CD8-positive, alpha-beta memory T cell (primary cell): ENCODE results near the gene UNKL. TPM values are rescaled to one million over a fixed set of nuclear protein-coding genes. Genes with fewer than 3 reads are reported as not detected.

Experiments used
- CTCF ChIA-PET: fragments of 350-600 bp; sonication (Branson Sonifier 250); formaldehyde crosslinking; loops from one replicate; lab custom pipeline; 2021; ENCODE audit warnings: antibody characterized with exemption; lab: Charles Lee
- POLR2A ChIA-PET: fragments of 350-600 bp; sonication (Branson Sonifier 250); formaldehyde crosslinking; loops from one replicate; lab custom pipeline; 2021; ENCODE audit warnings: antibody characterized with exemption; lab: Charles Lee
- DNase-seq, 5 donors: peaks; one replicate each; pipeline versions ENCODE4 v3.0.0 to v3.0.0-alpha.2; 2020 to 2022; ENCODE audit warnings: mixed read lengths in 1 of 5
- H3K27ac ChIP-seq: one replicate; pipeline ENCODE4 v1.7.0; 2013; ENCODE audit warnings: low read depth, mild to moderate bottlenecking, low read length, moderate library complexity
- H3K27me3 ChIP-seq: 2 replicates; pipeline ENCODE4 v1.7.0; 2013; ENCODE audit warnings: low read length, mild to moderate bottlenecking; ENCODE audit not compliant: insufficient read depth, poor library complexity, severe bottlenecking
- H3K36me3 ChIP-seq: 2 replicates; pipeline ENCODE4 v1.7.0; 2013; ENCODE audit warnings: mild to moderate bottlenecking, low read length, moderate library complexity; ENCODE audit not compliant: insufficient read depth
- H3K4me1 ChIP-seq: 2 replicates; pipeline ENCODE4 v1.7.0; 2013; ENCODE audit warnings: mild to moderate bottlenecking, low read length, moderate library complexity; ENCODE audit not compliant: insufficient read depth
- H3K4me3 ChIP-seq: 2 replicates; pipeline ENCODE4 v1.7.0; 2013; ENCODE audit warnings: mild to moderate bottlenecking, low read length
- H3K9me3 ChIP-seq: 2 replicates; pipeline ENCODE4 v1.7.0; 2013; ENCODE audit warnings: mild to moderate bottlenecking, low read length
- H3K27ac Mint-ChIP-seq, 8 donors: one replicate each; pipeline ENCODE4 v1.8.0; 2020 to 2021; ENCODE audit warnings: mixed read lengths in 8 of 8, mild to moderate bottlenecking in 6 of 8, inconsistent platforms in 3 of 8, moderate library complexity in 3 of 8
- H3K27me3 Mint-ChIP-seq, 2 donors: one replicate each; pipeline ENCODE4 v1.8.0; 2020 to 2021; ENCODE audit warnings: mixed read lengths in 2 of 2, mild to moderate bottlenecking in 1 of 2, moderate library complexity in 1 of 2
- H3K36me3 Mint-ChIP-seq, 3 donors: one replicate each; pipeline ENCODE4 v1.8.0; 2020 to 2021; ENCODE audit warnings: mixed read lengths in 3 of 3, inconsistent platforms in 1 of 3, mild to moderate bottlenecking in 1 of 3
- H3K4me1 Mint-ChIP-seq, 3 donors: one replicate each; pipeline ENCODE4 v1.8.0; 2020 to 2021; ENCODE audit warnings: mixed read lengths in 3 of 3, inconsistent platforms in 1 of 3, mild to moderate bottlenecking in 1 of 3
- H3K4me3 Mint-ChIP-seq, 7 donors: one replicate each; pipeline ENCODE4 v1.8.0; 2020 to 2021; ENCODE audit warnings: mixed read lengths in 7 of 7, mild to moderate bottlenecking in 6 of 7, moderate library complexity in 4 of 7, inconsistent platforms in 2 of 7
- H3K9me3 Mint-ChIP-seq, 5 donors: one replicate each; pipeline ENCODE4 v1.8.0; 2020 to 2022; ENCODE audit warnings: mixed read lengths in 5 of 5, mild to moderate bottlenecking in 3 of 5, moderate library complexity in 2 of 5, inconsistent platforms in 1 of 5
- polyA plus RNA-seq: library from polyadenylated mRNA; unstranded; fragments of 300-500 nt; fragmentation: Illumina TruSeq; gene quantifications from one replicate; pipeline ENCODE4 v1.2.3, GENCODE V29; 2021
- total RNA-seq, 2 experiments: library from RNA; stranded (reverse); gene quantifications; one replicate each; pipeline ENCODE4 v1.2.3, GENCODE V29; 2021

UNKL gene
- total and polyA plus RNA-seq, 3 experiments from 2014 or later = 8.1 to 38.0 (median 32.9) TPM

- Mint-ChIP-seq H3K36me3 (peaks cover 0 to 31% (median 0%) of the 10 kb centered on the region in 3 donors), H3K4me3 (no peak overlapping the region), H3K9me3 (no peaks in the 10 kb centered on the region), H3K27ac (no peak overlapping the region), H3K4me1 (peaks cover 21 to 40% (median 21%) of the 10 kb centered on the region in 3 donors), H3K27me3 (no peaks in the 10 kb centered on the region)
- Histone ChIP-seq H3K9me3 (no peaks in the 10 kb centered on the region), H3K36me3 (no peaks in the 10 kb centered on the region), H3K4me1 (peaks cover 27% of the 10 kb centered on the region), H3K27me3 (no peaks in the 10 kb centered on the region), H3K4me3 (no peak overlapping the region), H3K27ac (no peak overlapping the region)
- no peak for DNase-seq
- ChIA-PET POLR2A (interaction anchor here (0.5 kb wide), 1 partner anchor 70 kb away, joined by 8 read pairs; no protein-coding TSS in a partner anchor), CTCF (no interaction called here)
Observed at GRCh38 chr16:1346422-1347285, 67.8 kb downstream of the UNKL start.

GRCh38 chr16:1345651-1346421 lies 68.7 kb downstream of the UNKL start:
- Mint-ChIP-seq H3K4me1 (peaks cover 19 to 36% (median 21%) of the 10 kb centered on the region in 3 donors), H3K27me3 (no peaks in the 10 kb centered on the region), H3K27ac (no peak overlapping the region), H3K4me3 (no peak overlapping the region), H3K36me3 (peaks cover 0 to 27% (median 0%) of the 10 kb centered on the region in 3 donors), H3K9me3 (no peaks in the 10 kb centered on the region)
- peaks cover 25% of the 10 kb centered on the region for H3K4me1 ChIP-seq
- H3K27me3 ChIP-seq = no peaks in the 10 kb centered on the region
- no peak overlapping the region for H3K27ac ChIP-seq
- DNase-seq = no peak
- CTCF ChIA-PET = interaction anchor here (0.6 kb wide), 1 partner anchor 19 kb away, joined by 3 read pairs; no protein-coding TSS in a partner anchor
- H3K4me3 ChIP-seq = no peak overlapping the region
- no peaks in the 10 kb centered on the region for H3K36me3 ChIP-seq
- H3K9me3 ChIP-seq = no peaks in the 10 kb centered on the region
- POLR2A ChIA-PET = interaction anchor here (0.5 kb wide), 1 partner anchor 71 kb away, joined by 8 read pairs; no protein-coding TSS in a partner anchor

GRCh38 chr16:1345087-1345486 lies 69.4 kb downstream of the UNKL start:
- no peak overlapping the region for H3K4me3 ChIP-seq
- Mint-ChIP-seq H3K36me3 (peaks cover 0 to 22% (median 0%) of the 10 kb centered on the region in 3 donors), H3K27ac (no peak overlapping the region), H3K4me1 (peaks cover 13 to 33% (median 15%) of the 10 kb centered on the region in 3 donors), H3K9me3 (no peaks in the 10 kb centered on the region), H3K27me3 (no peaks in the 10 kb centered on the region), H3K4me3 (no peak overlapping the region)
- no peaks in the 10 kb centered on the region for H3K27me3 ChIP-seq
- no peaks in the 10 kb centered on the region for H3K36me3 ChIP-seq
- peaks cover 19% of the 10 kb centered on the region for H3K4me1 ChIP-seq
- CTCF ChIA-PET = interaction anchor here (0.6 kb wide), 1 partner anchor 19 kb away, joined by 3 read pairs; no protein-coding TSS in a partner anchor
- H3K27ac ChIP-seq = no peak overlapping the region
- POLR2A ChIA-PET = no interaction called here
- no peak for DNase-seq
- no peaks in the 10 kb centered on the region for H3K9me3 ChIP-seq

GRCh38 chr16:1344499-1344898 lies 70.0 kb downstream of the UNKL start:
- no peak for DNase-seq
- no peaks in the 10 kb centered on the region for H3K9me3 ChIP-seq
- H3K4me1 ChIP-seq = peaks cover 19% of the 10 kb centered on the region
- H3K36me3 ChIP-seq = no peaks in the 10 kb centered on the region
- no peaks in the 10 kb centered on the region for H3K27me3 ChIP-seq
- Mint-ChIP-seq H3K4me1 (peaks cover 13 to 32% (median 13%) of the 10 kb centered on the region in 3 donors), H3K27me3 (no peaks in the 10 kb centered on the region), H3K27ac (peak overlapping the region in 2 of 8 donors; percentile 43 to 45), H3K9me3 (no peaks in the 10 kb centered on the region), H3K4me3 (peak overlapping the region in 1 of 7 donors; percentile 18), H3K36me3 (peaks cover 0 to 17% (median 0%) of the 10 kb centered on the region in 3 donors)
- no peak overlapping the region for H3K27ac ChIP-seq
- CTCF ChIA-PET = no interaction called here
- POLR2A ChIA-PET = no interaction called here
- no peak overlapping the region for H3K4me3 ChIP-seq

- no peaks in the 10 kb centered on the region for H3K27me3 ChIP-seq
- Mint-ChIP-seq H3K36me3 (peaks cover 0 to 8% (median 0%) of the 10 kb centered on the region in 3 donors), H3K27ac (peak overlapping the region in 7 of 8 donors; percentile 4 to 83 (median 72)), H3K4me3 (peak overlapping the region; percentile 21 to 89 (median 79)), H3K27me3 (no peaks in the 10 kb centered on the region), H3K9me3 (no peaks in the 10 kb centered on the region), H3K4me1 (peaks cover 13 to 28% (median 13%) of the 10 kb centered on the region in 3 donors)
- H3K4me3 ChIP-seq = peak overlapping the region; percentile 37
- POLR2A ChIA-PET = interaction anchor here (1.0 to 2.9 kb wide), 5 partner anchors 7 to 190 kb away, joined by 3 to 14 read pairs (median 5); partner anchors contain the start of genes BAIAP3, TMEM204 and UBE2I
- H3K4me1 ChIP-seq = peaks cover 19% of the 10 kb centered on the region
- no peaks in the 10 kb centered on the region for H3K9me3 ChIP-seq
- DNase-seq = no peak
- H3K27ac ChIP-seq = no peak overlapping the region
- H3K36me3 ChIP-seq = no peaks in the 10 kb centered on the region
- CTCF ChIA-PET = interaction anchor here (1.1 to 1.8 kb wide), 3 partner anchors 29 to 42 kb away, joined by 3 to 8 read pairs (median 6); partner anchors contain the start of gene UBE2I
Observed at GRCh38 chr16:1343428-1344242, 70.9 kb downstream of the UNKL start.

- Mint-ChIP-seq H3K4me3 (peak overlapping the region; percentile 21 to 89 (median 79)), H3K27ac (peak overlapping the region; percentile 4 to 83 (median 72)), H3K9me3 (no peaks in the 10 kb centered on the region), H3K4me1 (peaks cover 13 to 28% (median 13%) of the 10 kb centered on the region in 3 donors), H3K36me3 (peaks cover 0 to 6% (median 0%) of the 10 kb centered on the region in 3 donors), H3K27me3 (no peaks in the 10 kb centered on the region)
- H3K4me3 ChIP-seq = peak overlapping the region; percentile 62
- H3K27me3 ChIP-seq = no peaks in the 10 kb centered on the region
- POLR2A ChIA-PET = interaction anchor here (0.5 to 2.9 kb wide), 6 partner anchors 8 to 190 kb away, joined by 3 to 14 read pairs (median 5); partner anchors contain the start of genes BAIAP3, TMEM204 and UBE2I
- CTCF ChIA-PET = interaction anchor here (0.9 to 1.8 kb wide), 6 partner anchors 22 to 276 kb away, joined by 3 to 8 read pairs (median 3); partner anchors contain the start of gene UBE2I
- H3K36me3 ChIP-seq = no peaks in the 10 kb centered on the region
- no peak overlapping the region for H3K27ac ChIP-seq
- no peaks in the 10 kb centered on the region for H3K9me3 ChIP-seq
- H3K4me1 ChIP-seq = peaks cover 19% of the 10 kb centered on the region
- DNase-seq = peak; percentile 93 to 97 (median 95)
Observed at GRCh38 chr16:1342526-1343427, 71.7 kb downstream of the UNKL start.
